Activated naive CD8-positive, alpha-beta T cell treated with anti-CD3 and anti-CD28 coated beads, Interleukin-2, amount 50 U/mL, for 24 hours (primary cell): ENCODE results near the gene TMEM232.

ENCODE experiments used
- ATAC-seq: fragments of 150-1000 bp; cut with Tn5 transposase; one replicate; pipeline ENCODE4 v1.10.0; 2021
- DNase-seq: peaks from one replicate; pipeline ENCODE4 v3.0.0; 2021
- H3K27ac Mint-ChIP-seq: one replicate; pipeline ENCODE4 v1.8.0; 2021; ENCODE audit warnings: mild to moderate bottlenecking, mixed read lengths
- H3K27me3 Mint-ChIP-seq: one replicate; pipeline ENCODE4 v1.8.0; 2021; ENCODE audit warnings: mixed read lengths
- H3K36me3 Mint-ChIP-seq: one replicate; pipeline ENCODE4 v1.8.0; 2021; ENCODE audit warnings: low read depth, mixed read lengths
- H3K4me1 Mint-ChIP-seq: one replicate; pipeline ENCODE4 v1.8.0; 2021; ENCODE audit warnings: mixed read lengths
- H3K4me3 Mint-ChIP-seq: one replicate; pipeline ENCODE4 v1.8.0; 2021; ENCODE audit warnings: mild to moderate bottlenecking, moderate library complexity, mixed read lengths
- H3K9me3 Mint-ChIP-seq: one replicate; pipeline ENCODE4 v1.8.0; 2021; ENCODE audit warnings: mixed read lengths

TMEM232 gene

DNA sequence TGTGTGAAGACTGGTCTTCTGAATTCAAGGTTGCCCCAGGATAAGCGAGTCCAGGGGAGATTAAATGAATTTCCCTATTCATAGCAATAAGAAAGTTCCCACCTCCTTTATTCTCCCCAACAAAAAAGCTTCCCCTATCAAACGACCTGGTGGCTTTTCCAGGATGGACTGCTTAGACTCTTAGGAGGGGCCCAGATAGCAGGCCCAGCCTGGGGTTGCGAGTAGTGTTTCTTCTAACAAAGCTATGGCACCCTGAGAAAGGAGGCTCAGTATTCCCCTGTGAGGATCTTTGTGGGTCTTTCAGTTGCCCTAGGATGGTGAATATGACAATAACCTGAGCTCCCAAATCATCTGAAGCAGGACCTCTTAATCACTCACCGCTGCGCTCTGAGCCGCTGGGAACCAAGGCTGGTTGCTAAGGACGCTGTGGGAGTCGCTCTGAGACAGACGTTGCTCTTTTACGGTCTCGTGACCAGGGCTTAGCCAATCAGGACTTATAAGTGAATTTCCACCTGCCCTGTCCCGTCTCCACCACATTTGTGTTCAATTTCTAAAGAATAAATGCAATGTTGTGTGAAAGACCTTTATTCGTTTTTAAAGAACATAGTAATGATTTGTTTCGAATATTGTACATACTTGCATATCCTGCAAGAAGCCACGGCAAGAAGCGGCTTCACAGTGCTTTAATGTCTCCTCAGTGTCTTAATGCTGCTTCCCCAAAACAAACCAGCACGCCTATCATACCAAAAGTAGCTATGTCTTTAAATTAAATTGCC is at the start of gene TMEM232:
TSS of gene TMEM232 (minus strand) at position 423 of the 776 bp plus-strand sequence. CDS start 59,319 bp downstream, outside the sequence.
- H3K36me3 Mint-ChIP-seq: no peaks in the 10 kb centered on the region
- DNase-seq: peak; percentile 69
- peak within 1 kb of the TSS; percentile 77 for H3K4me3 Mint-ChIP-seq
- H3K27me3 Mint-ChIP-seq: peaks cover 2% of the 10 kb centered on the region
- H3K9me3 Mint-ChIP-seq: no peaks in the 10 kb centered on the region
- no peak within 1 kb of the TSS for H3K27ac Mint-ChIP-seq
- peak; percentile 99 for ATAC-seq
- peaks cover 5% of the 10 kb centered on the region for H3K4me1 Mint-ChIP-seq

DNA sequence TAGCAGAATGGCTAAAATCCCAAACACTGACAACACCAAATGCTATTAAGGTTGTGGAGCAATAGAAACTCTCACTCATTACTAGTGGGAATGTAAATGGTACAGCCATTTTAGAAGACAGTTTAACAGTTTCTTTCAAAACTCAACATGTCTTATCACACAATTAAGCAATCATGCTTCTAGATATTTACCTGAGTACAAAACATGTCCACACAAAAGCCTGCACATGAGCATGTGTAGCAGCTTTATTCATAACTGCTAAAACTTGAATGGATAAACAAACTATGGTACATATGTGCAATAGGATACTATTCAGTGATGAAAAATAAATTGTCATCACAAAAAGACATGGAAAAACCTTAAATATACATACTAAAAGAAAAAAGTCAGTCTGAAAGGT is 43.8 kb upstream of the TMEM232 start:
- no peak overlapping the region for H3K4me3 Mint-ChIP-seq
- DNase-seq (no peak), ATAC-seq (no peak)
- peaks cover 6% of the 10 kb centered on the region for H3K9me3 Mint-ChIP-seq
- no peak overlapping the region for H3K27ac Mint-ChIP-seq
- H3K4me1 Mint-ChIP-seq: no peaks in the 10 kb centered on the region
- H3K36me3 Mint-ChIP-seq: peaks cover 4% of the 10 kb centered on the region
- H3K27me3 Mint-ChIP-seq: peaks cover 4% of the 10 kb centered on the region

DNA sequence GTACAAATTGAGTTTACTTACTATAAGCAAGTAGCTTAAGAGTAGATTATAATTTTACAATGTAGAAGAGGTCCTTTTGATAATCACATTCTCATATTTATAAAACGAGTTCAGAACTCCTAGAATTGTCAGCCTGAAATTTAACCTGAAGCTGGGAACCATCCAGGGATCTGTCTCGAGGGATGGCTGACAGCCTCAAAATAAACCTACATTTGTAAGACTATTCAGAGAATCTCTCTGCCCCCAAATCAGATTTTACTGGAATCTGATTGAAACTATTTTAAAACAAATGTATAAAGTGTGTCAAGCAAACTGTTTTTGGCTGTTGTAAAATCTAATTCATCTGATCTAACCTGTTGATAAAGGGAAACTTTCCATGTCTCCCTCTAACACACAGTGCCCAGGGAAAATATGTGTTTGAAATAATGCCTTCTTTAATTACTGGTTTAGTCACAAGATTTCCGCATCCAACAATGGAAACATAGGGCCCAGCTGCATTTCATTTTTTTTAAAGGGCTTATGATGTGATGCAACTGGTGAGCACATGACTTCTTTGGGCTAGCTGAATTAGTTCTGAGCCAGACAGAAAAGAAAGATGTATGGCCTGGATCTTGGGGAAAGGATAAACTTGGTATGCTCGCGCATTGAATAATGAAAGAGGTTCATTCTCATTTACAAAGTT is 42.7 kb upstream of the TMEM232 start:
- peaks cover under 1% of the 10 kb centered on the region for H3K9me3 Mint-ChIP-seq
- H3K27me3 Mint-ChIP-seq: peaks cover 2% of the 10 kb centered on the region
- DNase-seq: no peak
- H3K4me3 Mint-ChIP-seq: no peak overlapping the region
- H3K36me3 Mint-ChIP-seq: peaks cover 4% of the 10 kb centered on the region
- no peaks in the 10 kb centered on the region for H3K4me1 Mint-ChIP-seq
- no peak for ATAC-seq
- H3K27ac Mint-ChIP-seq: no peak overlapping the region

DNA sequence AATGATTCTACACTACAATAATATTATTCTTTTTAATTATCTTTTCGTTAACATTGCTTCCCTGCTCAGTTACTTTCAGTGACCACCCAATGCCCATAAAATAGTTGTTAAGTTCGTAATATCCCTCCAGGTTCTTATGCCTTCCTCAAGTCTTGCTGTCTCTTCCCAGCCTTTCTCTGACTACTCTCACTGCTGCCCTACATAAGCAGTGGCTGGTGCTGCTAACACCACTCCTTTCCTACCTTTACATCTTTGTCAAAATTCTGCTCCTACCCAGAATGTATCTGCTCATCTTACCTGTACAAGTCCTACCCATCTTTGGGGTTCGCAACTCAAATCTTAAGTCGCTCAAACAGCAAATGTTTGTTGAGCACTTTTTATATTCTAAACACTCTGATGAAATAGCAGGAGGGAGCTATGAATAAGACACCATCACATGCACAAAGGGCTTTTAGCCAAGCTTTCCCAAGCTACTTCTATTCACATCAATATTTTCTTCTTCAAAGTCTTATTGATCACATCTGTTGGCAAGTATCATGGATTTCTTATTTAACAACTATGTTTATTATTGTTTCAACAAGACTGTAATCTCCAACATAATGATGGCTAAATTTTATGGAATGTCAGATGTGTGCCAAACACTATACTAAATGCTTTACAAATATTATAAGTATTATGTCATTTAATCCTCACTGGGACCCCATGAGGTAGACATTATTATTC is 41.8 kb upstream of the TMEM232 start:
- no peaks in the 10 kb centered on the region for H3K4me1 Mint-ChIP-seq

DNA sequence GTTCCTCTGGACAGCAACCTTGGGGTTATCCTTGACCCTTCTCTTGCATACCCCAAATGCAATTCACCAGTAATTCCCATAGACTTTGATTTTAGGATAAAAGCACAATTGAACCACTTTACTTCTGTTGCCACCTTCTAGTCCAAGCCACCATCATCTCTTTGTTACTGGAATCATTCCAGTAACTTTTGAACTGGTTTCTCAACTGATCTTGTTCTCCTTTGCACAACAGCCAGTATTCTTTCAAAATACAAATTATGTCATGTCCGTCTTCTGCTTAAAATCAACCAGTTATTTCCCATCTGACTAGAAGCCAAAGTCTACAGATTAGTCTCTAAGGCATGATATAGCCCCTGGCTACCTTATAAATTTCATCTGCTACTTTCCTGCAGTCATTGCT is 33.7 kb upstream of the TMEM232 start:
- H3K9me3 Mint-ChIP-seq: no peaks in the 10 kb centered on the region
- no peak for ATAC-seq
- no peaks in the 10 kb centered on the region for H3K27me3 Mint-ChIP-seq
- no peak overlapping the region for H3K4me3 Mint-ChIP-seq
- H3K36me3 Mint-ChIP-seq: peaks cover 17% of the 10 kb centered on the region
- peaks cover 2% of the 10 kb centered on the region for H3K4me1 Mint-ChIP-seq
- DNase-seq: no peak
- H3K27ac Mint-ChIP-seq: no peak overlapping the region

More for the DNA sequence above, 41.8 kb upstream of the TMEM232 start:
- Mint-ChIP-seq H3K27me3 (peaks cover 2% of the 10 kb centered on the region), H3K4me3 (no peak overlapping the region), H3K9me3 (no peaks in the 10 kb centered on the region), H3K36me3 (peaks cover 4% of the 10 kb centered on the region), H3K27ac (no peak overlapping the region)
- no peak for DNase-seq
- ATAC-seq: no peak

DNA sequence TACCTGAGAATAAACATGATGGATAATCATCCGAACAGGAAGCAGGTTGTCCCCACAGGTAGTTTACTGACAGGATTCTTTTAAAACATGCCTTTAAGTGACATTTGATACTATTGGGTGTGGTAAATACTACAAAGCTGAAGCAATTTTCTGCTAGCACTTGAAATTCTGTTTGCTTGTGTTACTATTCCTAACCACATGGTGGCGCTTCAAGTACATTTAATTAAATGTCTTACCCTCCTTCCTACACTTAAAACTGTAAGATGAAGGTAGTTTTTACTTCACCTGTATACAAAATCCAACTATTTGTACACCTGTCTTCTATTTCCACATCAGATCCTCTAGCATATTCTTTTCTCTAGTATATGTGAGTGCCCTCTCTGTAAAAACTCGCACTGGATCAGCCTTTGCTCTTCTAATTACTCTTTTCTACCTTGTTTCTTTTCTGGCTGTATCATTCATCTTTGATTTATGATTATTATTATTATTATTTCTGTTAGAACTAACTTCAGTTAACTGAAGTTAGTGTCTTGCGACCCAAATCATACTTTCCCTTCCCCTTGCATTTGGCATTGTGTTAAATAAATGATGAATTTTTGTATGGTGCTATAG is 30.8 kb upstream of the TMEM232 start:
- ATAC-seq (no peak), DNase-seq (peak; percentile 8)
- Mint-ChIP-seq H3K4me3 (no peak overlapping the region), H3K27ac (no peak overlapping the region), H3K9me3 (no peaks in the 10 kb centered on the region), H3K27me3 (no peaks in the 10 kb centered on the region), H3K4me1 (peaks cover 26% of the 10 kb centered on the region), H3K36me3 (peaks cover 30% of the 10 kb centered on the region)

DNA sequence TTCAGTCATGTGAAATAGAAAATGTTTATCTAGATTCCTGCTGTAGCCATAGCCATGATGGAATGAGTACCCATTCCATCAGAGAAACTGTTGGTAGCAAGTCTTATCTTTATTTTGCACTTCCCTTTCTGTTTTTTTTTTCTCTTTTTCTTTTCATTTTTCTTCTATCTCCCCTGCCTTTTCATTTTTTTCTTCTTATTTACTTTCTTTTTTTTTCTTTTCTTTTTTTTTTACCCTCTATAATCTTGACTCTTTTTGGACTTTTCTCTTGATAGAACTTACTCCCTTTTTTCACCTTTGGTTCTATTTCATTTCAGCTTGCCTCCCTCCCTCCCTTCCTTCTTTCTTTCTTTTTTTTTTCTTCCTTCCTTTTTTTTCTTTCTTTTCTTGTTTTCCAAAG is 27.7 kb upstream of the TMEM232 start:
- Mint-ChIP-seq H3K4me1 (peaks cover 42% of the 10 kb centered on the region), H3K27ac (no peak overlapping the region), H3K36me3 (peaks cover 45% of the 10 kb centered on the region), H3K27me3 (no peaks in the 10 kb centered on the region), H3K4me3 (no peak overlapping the region), H3K9me3 (no peaks in the 10 kb centered on the region)
- DNase-seq (no peak), ATAC-seq (no peak)

DNA sequence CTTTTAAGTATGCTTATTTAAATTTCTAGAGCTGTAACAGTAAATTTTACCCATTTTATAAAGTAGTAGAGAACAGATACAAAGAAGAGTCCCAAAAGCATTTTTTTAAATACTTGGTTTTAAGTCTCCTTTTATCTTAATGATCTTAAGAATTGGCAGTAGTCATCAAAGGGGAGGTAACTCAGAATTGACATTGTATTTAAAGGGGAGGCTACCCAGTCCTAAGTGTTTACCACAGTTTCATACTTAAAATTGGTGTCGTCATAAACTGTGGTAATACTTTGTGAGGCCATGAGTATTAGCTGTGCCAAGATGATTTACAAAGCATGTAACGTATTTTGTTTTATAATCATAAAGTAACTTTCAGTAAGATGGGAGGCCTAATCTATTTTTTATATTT is 27.1 kb upstream of the TMEM232 start:
- Mint-ChIP-seq H3K27ac (no peak overlapping the region), H3K4me1 (peaks cover 46% of the 10 kb centered on the region)

DNA sequence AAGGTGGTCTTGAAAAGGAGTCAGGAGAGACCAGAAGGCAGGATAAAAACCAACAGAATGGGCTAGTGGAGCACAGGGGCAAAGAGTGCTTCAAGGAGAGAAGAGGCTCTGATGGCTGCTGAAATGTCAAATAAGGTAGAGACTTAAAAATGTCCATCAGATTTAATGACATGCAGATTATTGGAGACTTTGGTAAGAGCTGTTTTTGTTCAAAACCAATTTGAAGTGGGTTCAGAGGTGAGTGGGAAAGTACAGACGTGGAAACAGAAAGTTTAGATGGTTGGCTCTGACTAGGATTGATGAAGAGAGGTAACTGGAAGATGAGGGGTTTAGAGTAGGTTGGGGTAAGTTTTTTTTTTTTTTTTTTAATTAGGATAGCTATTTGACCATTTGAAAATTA is 26.5 kb upstream of the TMEM232 start:
- peak; percentile 59 for ATAC-seq

More for the DNA sequence above, 27.1 kb upstream of the TMEM232 start:
- H3K36me3 Mint-ChIP-seq: peaks cover 51% of the 10 kb centered on the region
- DNase-seq: no peak
- no peaks in the 10 kb centered on the region for H3K27me3 Mint-ChIP-seq
- no peak overlapping the region for H3K4me3 Mint-ChIP-seq
- peak; percentile 17 for ATAC-seq
- no peaks in the 10 kb centered on the region for H3K9me3 Mint-ChIP-seq

DNA sequence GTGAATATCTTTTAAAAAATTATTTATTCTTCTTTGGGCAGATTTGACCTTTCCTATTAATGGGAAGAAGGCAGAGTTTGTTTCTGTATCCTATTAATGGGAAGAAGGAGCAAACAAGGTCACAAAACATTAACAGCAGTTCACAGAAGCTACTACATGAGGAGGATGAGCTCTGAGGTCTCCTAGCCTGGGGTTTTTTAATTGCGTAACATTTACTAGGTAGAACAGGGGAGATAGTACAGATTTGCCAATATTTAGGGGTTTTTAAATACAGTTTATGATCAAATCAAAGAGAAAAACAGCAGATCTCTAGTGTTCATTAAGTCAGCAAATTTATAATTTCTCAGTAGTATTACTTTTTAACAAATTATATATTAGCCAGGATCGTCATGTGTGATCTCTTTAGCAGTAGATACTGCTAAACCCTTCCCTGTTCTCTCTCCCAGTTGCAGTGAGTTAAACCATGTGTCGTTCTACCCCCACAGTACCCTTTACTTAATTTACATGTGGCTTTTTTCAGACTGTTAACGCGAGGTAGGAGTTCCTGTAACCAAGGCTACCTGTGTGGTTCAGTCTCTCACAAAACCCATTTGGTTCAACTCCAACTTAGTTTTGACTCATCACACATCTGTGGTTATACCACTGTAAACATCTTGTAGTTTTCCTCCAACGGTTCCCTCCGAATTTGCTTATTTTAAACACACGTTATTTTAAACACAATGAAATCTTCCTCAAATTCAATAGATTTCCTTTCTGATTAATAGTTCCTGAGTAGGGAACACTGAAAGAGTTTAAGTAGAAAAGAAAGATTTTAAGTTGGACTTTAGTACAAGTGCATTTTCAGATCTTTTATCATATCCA is 25.7 kb upstream of the TMEM232 start:
- peaks cover 51% of the 10 kb centered on the region for H3K36me3 Mint-ChIP-seq
- H3K27me3 Mint-ChIP-seq: no peaks in the 10 kb centered on the region

More for the DNA sequence above, 26.5 kb upstream of the TMEM232 start:
- DNase-seq: no peak
- H3K4me1 Mint-ChIP-seq: peaks cover 46% of the 10 kb centered on the region
- H3K27me3 Mint-ChIP-seq: no peaks in the 10 kb centered on the region
- no peaks in the 10 kb centered on the region for H3K9me3 Mint-ChIP-seq
- peak overlapping the region; percentile 93 for H3K27ac Mint-ChIP-seq
- peaks cover 50% of the 10 kb centered on the region for H3K36me3 Mint-ChIP-seq
- peak overlapping the region; percentile 62 for H3K4me3 Mint-ChIP-seq

DNA sequence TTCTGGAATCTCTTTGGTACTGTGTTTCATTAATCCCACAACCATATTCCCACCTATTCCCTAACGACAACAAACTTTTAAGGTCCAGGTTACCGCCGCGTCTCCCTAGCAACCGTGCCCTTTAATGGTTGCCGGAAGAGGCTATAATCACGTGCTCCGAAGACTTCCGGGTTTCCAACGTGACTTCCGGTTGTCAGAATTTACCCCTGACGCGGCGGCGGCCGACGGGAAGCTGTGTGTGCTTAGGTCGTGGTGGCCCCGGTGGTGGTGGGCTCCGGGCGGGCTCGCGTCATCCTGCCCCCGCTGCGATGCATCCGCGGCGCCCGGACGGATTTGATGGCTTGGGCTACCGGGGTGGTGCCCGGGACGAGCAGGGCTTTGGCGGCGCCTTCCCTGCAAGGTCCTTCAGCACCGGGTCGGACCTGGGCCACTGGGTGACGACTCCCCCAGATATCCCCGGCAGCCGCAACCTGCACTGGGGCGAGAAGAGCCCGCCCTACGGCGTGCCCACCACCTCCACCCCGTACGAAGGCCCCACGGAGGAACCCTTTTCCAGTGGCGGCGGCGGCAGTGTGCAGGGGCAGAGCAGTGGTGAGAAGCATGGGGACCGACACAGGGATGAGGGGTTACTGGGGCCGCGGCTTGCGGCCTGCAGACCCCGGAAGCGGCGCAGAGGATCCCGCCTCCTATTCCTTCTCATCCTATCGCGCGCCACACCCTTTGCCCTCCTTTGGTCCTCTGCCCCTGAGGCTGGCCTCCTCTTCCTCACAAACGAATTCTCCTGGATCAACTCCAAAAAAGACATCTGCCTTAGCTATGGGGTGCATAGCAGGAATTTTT is 12.6 kb upstream of the TMEM232 start, which contains the start of gene SLC25A46:
TSS of gene SLC25A46 (plus strand) at position 196 of the 840 bp plus-strand sequence. CDS start at position 309, 113 bp downstream.
- H3K4me3 Mint-ChIP-seq: peak within 1 kb of the TSS; percentile 98
- ATAC-seq (peak; percentile 93), DNase-seq (peak; percentile 85)
- H3K9me3 Mint-ChIP-seq: no peaks in the 10 kb centered on the region
- peaks cover 2% of the 10 kb centered on the region for H3K27me3 Mint-ChIP-seq
- H3K27ac Mint-ChIP-seq: peak within 1 kb of the TSS; percentile 93
- peaks cover 31% of the 10 kb centered on the region for H3K4me1 Mint-ChIP-seq
- peaks cover 7% of the 10 kb centered on the region for H3K36me3 Mint-ChIP-seq

More for the DNA sequence above, 25.7 kb upstream of the TMEM232 start:
- ATAC-seq (peak; percentile 95), DNase-seq (peak; percentile 7)
- Mint-ChIP-seq H3K4me3 (peak overlapping the region; percentile 62), H3K4me1 (peaks cover 46% of the 10 kb centered on the region), H3K27ac (peak overlapping the region; percentile 93), H3K9me3 (no peaks in the 10 kb centered on the region)

DNA sequence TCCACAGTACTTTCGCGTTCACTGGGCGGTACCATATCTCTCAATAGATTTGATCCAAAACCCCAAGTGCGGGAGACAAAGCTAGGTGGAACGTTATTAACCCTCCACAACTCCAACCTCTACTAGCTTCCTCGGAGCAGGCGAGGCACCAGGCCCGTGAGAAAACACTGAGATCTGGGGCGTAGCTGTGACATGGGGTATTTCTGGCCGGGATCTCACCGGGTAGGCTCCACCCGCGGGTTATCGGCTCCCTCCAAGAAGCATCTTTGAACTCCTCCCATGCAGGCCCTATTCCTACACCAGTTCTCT is 12.0 kb upstream of the TMEM232 start:
- peaks cover 31% of the 10 kb centered on the region for H3K4me1 Mint-ChIP-seq
- H3K36me3 Mint-ChIP-seq: peaks cover 6% of the 10 kb centered on the region
- peak overlapping the region; percentile 93 for H3K27ac Mint-ChIP-seq
- H3K4me3 Mint-ChIP-seq: peak overlapping the region; percentile 98
- ATAC-seq (peak; percentile 66), DNase-seq (no peak)
- peaks cover 3% of the 10 kb centered on the region for H3K27me3 Mint-ChIP-seq
- no peaks in the 10 kb centered on the region for H3K9me3 Mint-ChIP-seq

DNA sequence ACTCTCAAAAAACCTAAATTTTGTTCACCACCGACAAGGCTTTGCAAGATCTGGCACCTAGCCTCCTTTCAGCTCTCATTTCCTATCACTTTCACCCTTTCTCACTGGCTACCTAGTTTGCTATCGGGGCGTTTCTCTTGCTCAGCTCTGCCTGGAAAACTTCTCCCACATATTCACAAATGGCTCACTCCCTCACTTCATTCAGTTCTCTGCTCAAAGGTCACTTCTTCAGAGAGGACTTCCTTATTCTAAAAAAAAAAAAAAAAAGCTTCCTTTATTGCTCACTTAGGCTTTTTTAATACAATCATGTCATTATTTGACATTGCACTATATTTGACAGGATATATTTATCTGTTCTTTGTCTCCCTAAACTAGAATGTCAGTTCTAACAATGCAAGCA is 10.3 kb upstream of the TMEM232 start:
- ATAC-seq (no peak), DNase-seq (no peak)
- Mint-ChIP-seq H3K9me3 (no peaks in the 10 kb centered on the region), H3K27ac (no peak overlapping the region), H3K4me3 (no peak overlapping the region), H3K36me3 (no peaks in the 10 kb centered on the region), H3K4me1 (peaks cover 27% of the 10 kb centered on the region), H3K27me3 (peaks cover 8% of the 10 kb centered on the region)
